GM12878 (cell line): ENCODE data around the gene TOE1. TPM values are rescaled to one million over a fixed set of nuclear protein-coding genes. Genes with fewer than 3 reads are reported as not detected.

Source experiments
- CREM ChIP-seq: IDR thresholded peaks from 2 replicates; pipeline ENCODE4 v1.6.1; 2014; ENCODE audit warnings: antibody characterized with exemption, low read depth
- E2F8 ChIP-seq: fragments of 450-650 bp; IDR thresholded peaks from 2 replicates; pipeline ENCODE4 v1.6.1; 2018; ENCODE audit warnings: mild to moderate bottlenecking, low read depth, moderate library complexity; ENCODE audit not compliant: partially characterized antibody
- GABPA ChIP-seq: IDR thresholded peaks from 2 replicates; pipeline ENCODE4 v1.6.1; 2014; ENCODE audit warnings: antibody characterized with exemption, low read depth, mild to moderate bottlenecking, inconsistent platforms
- HDAC6 ChIP-seq: fragments of 200-600 bp; sonication (generic); IDR thresholded peaks from one replicate; pipeline ENCODE4 v1.8.0; 2017; ENCODE audit warnings: antibody characterized with exemption; ENCODE audit not compliant: unreplicated experiment
- MTA3 ChIP-seq: IDR thresholded peaks from 2 replicates; pipeline ENCODE4 v1.6.1; 2012; ENCODE audit warnings: low read length, inconsistent platforms, borderline replicate concordance
- NFXL1 ChIP-seq: fragments of 450-650 bp; IDR thresholded peaks from 2 replicates; pipeline ENCODE4 v1.6.1; 2017; ENCODE audit warnings: antibody characterized with exemption, mild to moderate bottlenecking, borderline replicate concordance
- PAX5 ChIP-seq: IDR thresholded peaks from 2 replicates; pipeline ENCODE4 v1.6.1; 2011; ENCODE audit warnings: low read depth, low read length, borderline replicate concordance
- PML ChIP-seq: IDR thresholded peaks from 2 replicates; pipeline ENCODE4 v1.6.1; 2012; ENCODE audit warnings: low read length, inconsistent platforms
- RAD21 ChIP-seq: IDR thresholded peaks from 2 replicates; pipeline ENCODE4 v1.6.1; 2011; ENCODE audit warnings: mild to moderate bottlenecking, low read depth, low read length, moderate library complexity; ENCODE audit not compliant: insufficient read depth
- SIX5 ChIP-seq: IDR thresholded peaks from 2 replicates; pipeline ENCODE4 v1.6.1; 2011; ENCODE audit warnings: mild to moderate bottlenecking, low read depth, low read length, moderate library complexity; ENCODE audit not compliant: severe bottlenecking
- USF2 ChIP-seq: IDR thresholded peaks from 2 replicates; pipeline ENCODE4 v1.6.1; 2011; ENCODE audit warnings: low read depth, low read length, improper control_type of control experiment, borderline replicate concordance
- ZNF24 ChIP-seq: fragments of 450-650 bp; IDR thresholded peaks from 2 replicates; pipeline ENCODE4 v1.6.1; 2017; ENCODE audit warnings: antibody characterized with exemption, mild to moderate bottlenecking
- ZNF592 ChIP-seq: fragments of 450-650 bp; IDR thresholded peaks from 2 replicates; pipeline ENCODE4 v1.6.1; 2017; ENCODE audit warnings: mild to moderate bottlenecking, moderate library complexity
- polyA plus RNA-seq, 11 experiments: library from polyadenylated mRNA; depleted of rRNA in 4 of 11; unstranded in 6 of 11; stranded (reverse) in 5 of 11; fragments of >200 nt; fragmentation: Nextera tagmentation in 4 of 11; fragmentation: Illumina TruSeq in 1 of 11; extraction: Ambion mirVana in 4 of 11; extraction: Trizol in 1 of 11; gene quantifications; 1 replicate in 1 of 11; 2 replicates in 10 of 11; pipeline versions ENCODE4 v1.2.1 to v1.2.3, GENCODE V29; 2011 to 2016; ENCODE audit warnings: inconsistent platforms in 2 of 11, missing spikeins in 2 of 11, low read depth in 1 of 11
- total RNA-seq, 4 experiments: library from RNA; depleted of rRNA in 3 of 4; stranded (reverse); fragments of >200 nt in 3 of 4; fragmentation: Illumina TruSeq in 1 of 4; extraction: Trizol in 1 of 4; gene quantifications; 2 replicates each; pipeline versions ENCODE4 v1.2.1 to v1.2.3, GENCODE V29; 2013 to 2021
- TF ChIP-seq, protein P1 (sequence below): fragments of 450-650 bp; conservative IDR thresholded peaks from 2 replicates; pipeline ENCODE4 v1.6.1; 2017; ENCODE audit warnings: mild to moderate bottlenecking, moderate library complexity
- TF ChIP-seq, protein P2 (sequence below): IDR thresholded peaks from 2 replicates; pipeline ENCODE4 v1.6.1; 2012; ENCODE audit warnings: mild to moderate bottlenecking, low read depth, low read length

TOE1 gene
- total and polyA plus RNA-seq, 10 of the 15 experiments (the other 5 are each of a cell fraction or from before 2014, with no cell fraction given) = 22.7 to 38.0 (median 33.3) TPM

DNA sequence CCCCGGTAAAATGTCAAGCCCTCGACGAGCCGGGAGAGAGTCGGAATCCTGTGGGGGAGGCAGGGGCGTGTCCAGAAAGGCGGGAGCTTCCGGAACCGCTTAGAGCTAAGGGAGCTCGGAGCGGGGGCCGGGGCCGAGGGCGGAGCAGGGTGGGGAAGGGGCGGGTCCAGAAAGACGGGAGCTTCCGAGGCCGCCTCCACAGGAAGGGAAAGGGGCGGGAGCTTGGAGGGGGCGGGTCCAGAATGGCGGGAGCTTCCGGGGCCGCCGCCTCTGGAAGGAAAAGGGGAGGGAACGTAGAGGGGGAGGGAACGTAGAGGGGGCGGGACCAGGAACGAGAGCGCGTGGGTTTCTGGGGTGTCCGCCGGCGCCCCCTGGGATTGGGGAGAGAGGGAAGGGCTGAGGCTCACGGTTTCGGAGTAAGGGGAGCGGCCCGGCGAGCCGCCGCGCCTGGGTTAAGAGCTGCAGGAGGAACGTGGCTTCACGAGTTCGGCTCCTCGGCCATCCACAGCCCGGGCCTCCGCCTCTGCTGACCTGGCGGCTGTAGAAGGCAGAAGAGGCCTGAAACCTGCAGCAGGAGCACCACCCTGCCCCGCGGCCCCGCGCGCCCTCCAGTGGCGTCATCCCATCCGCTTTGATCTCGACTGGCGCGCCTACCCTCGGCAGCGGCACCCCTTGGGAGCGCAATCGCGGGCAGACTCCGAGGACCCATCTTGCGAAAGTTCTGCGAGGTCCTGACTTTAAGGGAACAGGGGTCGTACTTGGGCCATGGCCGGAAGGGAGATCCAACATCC lies 36.3 kb upstream of the TOE1 start (continued):
- TF ChIP-seq USF2 (no peak), HDAC6 (no peak), MTA3 (no peak), CREM (peak; percentile 71), RAD21 (peak; percentile 51), GABPA (peak; percentile 58), PAX5 (no peak; the same call in 1 of the 2 replicates), ZNF592 (0 out of 2 replicates have a peak, but pooled peaks have one; percentile 29), ZNF24 (no peak; the same call in 1 of the 2 replicates), E2F8 (no peak), PML (no peak; the same call in 1 of the 2 replicates), SIX5 (no peak), NFXL1 (no peak)
- TF ChIP-seq, protein P1, sequence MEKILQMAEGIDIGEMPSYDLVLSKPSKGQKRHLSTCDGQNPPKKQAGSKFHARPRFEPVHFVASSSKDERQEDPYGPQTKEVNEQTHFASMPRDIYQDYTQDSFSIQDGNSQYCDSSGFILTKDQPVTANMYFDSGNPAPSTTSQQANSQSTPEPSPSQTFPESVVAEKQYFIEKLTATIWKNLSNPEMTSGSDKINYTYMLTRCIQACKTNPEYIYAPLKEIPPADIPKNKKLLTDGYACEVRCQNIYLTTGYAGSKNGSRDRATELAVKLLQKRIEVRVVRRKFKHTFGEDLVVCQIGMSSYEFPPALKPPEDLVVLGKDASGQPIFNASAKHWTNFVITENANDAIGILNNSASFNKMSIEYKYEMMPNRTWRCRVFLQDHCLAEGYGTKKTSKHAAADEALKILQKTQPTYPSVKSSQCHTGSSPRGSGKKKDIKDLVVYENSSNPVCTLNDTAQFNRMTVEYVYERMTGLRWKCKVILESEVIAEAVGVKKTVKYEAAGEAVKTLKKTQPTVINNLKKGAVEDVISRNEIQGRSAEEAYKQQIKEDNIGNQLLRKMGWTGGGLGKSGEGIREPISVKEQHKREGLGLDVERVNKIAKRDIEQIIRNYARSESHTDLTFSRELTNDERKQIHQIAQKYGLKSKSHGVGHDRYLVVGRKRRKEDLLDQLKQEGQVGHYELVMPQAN = peak; percentile 74
- TF ChIP-seq, protein P2, sequence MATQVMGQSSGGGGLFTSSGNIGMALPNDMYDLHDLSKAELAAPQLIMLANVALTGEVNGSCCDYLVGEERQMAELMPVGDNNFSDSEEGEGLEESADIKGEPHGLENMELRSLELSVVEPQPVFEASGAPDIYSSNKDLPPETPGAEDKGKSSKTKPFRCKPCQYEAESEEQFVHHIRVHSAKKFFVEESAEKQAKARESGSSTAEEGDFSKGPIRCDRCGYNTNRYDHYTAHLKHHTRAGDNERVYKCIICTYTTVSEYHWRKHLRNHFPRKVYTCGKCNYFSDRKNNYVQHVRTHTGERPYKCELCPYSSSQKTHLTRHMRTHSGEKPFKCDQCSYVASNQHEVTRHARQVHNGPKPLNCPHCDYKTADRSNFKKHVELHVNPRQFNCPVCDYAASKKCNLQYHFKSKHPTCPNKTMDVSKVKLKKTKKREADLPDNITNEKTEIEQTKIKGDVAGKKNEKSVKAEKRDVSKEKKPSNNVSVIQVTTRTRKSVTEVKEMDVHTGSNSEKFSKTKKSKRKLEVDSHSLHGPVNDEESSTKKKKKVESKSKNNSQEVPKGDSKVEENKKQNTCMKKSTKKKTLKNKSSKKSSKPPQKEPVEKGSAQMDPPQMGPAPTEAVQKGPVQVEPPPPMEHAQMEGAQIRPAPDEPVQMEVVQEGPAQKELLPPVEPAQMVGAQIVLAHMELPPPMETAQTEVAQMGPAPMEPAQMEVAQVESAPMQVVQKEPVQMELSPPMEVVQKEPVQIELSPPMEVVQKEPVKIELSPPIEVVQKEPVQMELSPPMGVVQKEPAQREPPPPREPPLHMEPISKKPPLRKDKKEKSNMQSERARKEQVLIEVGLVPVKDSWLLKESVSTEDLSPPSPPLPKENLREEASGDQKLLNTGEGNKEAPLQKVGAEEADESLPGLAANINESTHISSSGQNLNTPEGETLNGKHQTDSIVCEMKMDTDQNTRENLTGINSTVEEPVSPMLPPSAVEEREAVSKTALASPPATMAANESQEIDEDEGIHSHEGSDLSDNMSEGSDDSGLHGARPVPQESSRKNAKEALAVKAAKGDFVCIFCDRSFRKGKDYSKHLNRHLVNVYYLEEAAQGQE = no peak
